HCT116 (cell line): ENCODE measurements around the gene RALGPS1.

Experiments
- CEBPB ChIP-seq: IDR thresholded peaks from 2 replicates; pipeline ENCODE4 v1.6.1; 2012; ENCODE audit warnings: low read depth
- CTCF ChIP-seq, 3 experiments: fragments of 200-600 bp in 1 of 3; sonication (generic) in 1 of 3; IDR thresholded peaks in 2 of 3; conservative IDR thresholded peaks in 1 of 3; 2 replicates each; pipeline ENCODE4 v1.5.1; 2012 to 2017; ENCODE audit warnings: low read depth in 2 of 3, low read length in 2 of 3, antibody characterized with exemption in 1 of 3, borderline replicate concordance in 1 of 3, control low read depth in 1 of 3, mild to moderate bottlenecking in 1 of 3, mixed read lengths in 1 of 3, mixed run types in 1 of 3, moderate library complexity in 1 of 3; ENCODE audit not compliant: insufficient read depth in 1 of 3
- EZH2 ChIP-seq: fragments of 200-600 bp; sonication (generic); IDR thresholded peaks from 2 replicates; pipeline ENCODE4 v1.6.1; 2017; ENCODE audit warnings: antibody characterized with exemption, mixed run types
- MAX ChIP-seq: IDR thresholded peaks from 2 replicates; pipeline ENCODE4 v1.6.1; 2012
- POLR2A ChIP-seq: IDR thresholded peaks from 2 replicates; pipeline ENCODE4 v1.7.0; 2011; ENCODE audit warnings: borderline replicate concordance; ENCODE audit not compliant: insufficient read depth, insufficient read length; ENCODE audit errors: extremely low read depth
- POLR2AphosphoS5 ChIP-seq: IDR thresholded peaks from 2 replicates; pipeline ENCODE4 v1.6.1; 2011; ENCODE audit warnings: mild to moderate bottlenecking, low read depth, low read length, moderate library complexity
- SP1 ChIP-seq: IDR thresholded peaks from 2 replicates; pipeline ENCODE4 v1.6.1; 2012; ENCODE audit warnings: low read depth
- ZNF274 ChIP-seq: fragments of 200-500 bp; sonication (Bioruptor generic); IDR thresholded peaks from 2 replicates; pipeline ENCODE4 v1.6.1; 2014; ENCODE audit warnings: mild to moderate bottlenecking, low read depth, low read length, inconsistent platforms

- TF ChIP-seq EZH2 (no peak), CTCF (IDR thresholded peaks at IDR 0.05 in 2 of 3, conservative IDR thresholded peaks at IDR 0.05 in 1 of 3; ENCODE audit: borderline replicate concordance in 1 of 3, insufficient read depth in 1 of 3, low read depth in 2 of 3, low read length in 2 of 3) (no peak), CEBPB (no peak), SP1 (no peak), POLR2AphosphoS5 (no peak), ZNF274 (no peak), POLR2A (no peak), MAX (no peak)
Observed at GRCh38 chr9:127166111-127166510, 251.5 kb downstream of the RALGPS1 start.
